ENCODE measurements around the gene SMARCAL1. TPM values are rescaled to one million over a fixed set of nuclear protein-coding genes. Genes with fewer than 3 reads are reported as not detected.

The SMARCAL1 gene
- total RNA-seq, 1 experiment from 2014 or later = 25.4 TPM

- CTCF ChIA-PET = no interaction called here
- Mint-ChIP-seq H3K36me3 (ENCODE audit: insufficient read depth, unreplicated experiment) (peaks cover 23% of the 10 kb centered on the region), H3K4me3 (ENCODE audit: low read depth, unreplicated experiment) (no peak overlapping the region)
Observed at GRCh38 chr2:216445501-216445900, 33.2 kb downstream of the SMARCAL1 start.

GRCh38 chr2:216446343-216446742, 34.1 kb downstream of the SMARCAL1 start:
- Mint-ChIP-seq H3K27me3 (ENCODE audit: unreplicated experiment) (no peaks in the 10 kb centered on the region), H3K4me3 (ENCODE audit: low read depth, unreplicated experiment) (no peak overlapping the region), H3K27ac (ENCODE audit: unreplicated experiment) (no peak overlapping the region), H3K36me3 (ENCODE audit: insufficient read depth, unreplicated experiment) (peaks cover 23% of the 10 kb centered on the region), H3K9me3 (ENCODE audit: low read depth, unreplicated experiment) (no peaks in the 10 kb centered on the region), H3K4me1 (ENCODE audit: low read depth, unreplicated experiment) (no peaks in the 10 kb centered on the region)
- no peak for TF ChIP-seq CTCF (IDR thresholded peaks at IDR 0.05; ENCODE audit: unreplicated experiment)
- CTCF ChIA-PET = no interaction called here
- DNase-seq = no peak
- intact Hi-C loops (cut with micrococcal nuclease; ENCODE audit: unreplicated experiment) = no loop called here
- BruUV-seq (replicated peaks) = no TSS peak

More at GRCh38 chr2:216445501-216445900, 33.2 kb downstream of the SMARCAL1 start:
- intact Hi-C loops (cut with micrococcal nuclease; ENCODE audit: unreplicated experiment) = no loop called here
- DNase-seq = no peak
- Mint-ChIP-seq H3K27me3 (ENCODE audit: unreplicated experiment) (no peaks in the 10 kb centered on the region), H3K9me3 (ENCODE audit: low read depth, unreplicated experiment) (no peaks in the 10 kb centered on the region), H3K4me1 (ENCODE audit: low read depth, unreplicated experiment) (no peaks in the 10 kb centered on the region), H3K27ac (ENCODE audit: unreplicated experiment) (no peak overlapping the region)
- TF ChIP-seq CTCF (IDR thresholded peaks at IDR 0.05; ENCODE audit: unreplicated experiment) = no peak
- BruUV-seq (replicated peaks) = no TSS peak

- Mint-ChIP-seq H3K27ac (ENCODE audit: unreplicated experiment) (no peak overlapping the region), H3K4me1 (ENCODE audit: low read depth, unreplicated experiment) (no peaks in the 10 kb centered on the region), H3K36me3 (ENCODE audit: insufficient read depth, unreplicated experiment) (peaks cover 23% of the 10 kb centered on the region), H3K4me3 (ENCODE audit: low read depth, unreplicated experiment) (no peak overlapping the region), H3K27me3 (ENCODE audit: unreplicated experiment) (no peaks in the 10 kb centered on the region), H3K9me3 (ENCODE audit: low read depth, unreplicated experiment) (no peaks in the 10 kb centered on the region)
- no peak for DNase-seq
- no TSS peak for BruUV-seq (replicated peaks)
- intact Hi-C loops (cut with micrococcal nuclease; ENCODE audit: unreplicated experiment) = no loop called here
- TF ChIP-seq CTCF (IDR thresholded peaks at IDR 0.05; ENCODE audit: unreplicated experiment) = no peak
- CTCF ChIA-PET = no interaction called here
Observed at GRCh38 chr2:216447293-216447692, 35.0 kb downstream of the SMARCAL1 start.

GRCh38 chr2:216448829-216449228, 36.5 kb downstream of the SMARCAL1 start:
- H3K27me3 Mint-ChIP-seq (ENCODE audit: unreplicated experiment) = no peaks in the 10 kb centered on the region
- no TSS peak for BruUV-seq (replicated peaks)
- no peak for TF ChIP-seq CTCF (IDR thresholded peaks at IDR 0.05; ENCODE audit: unreplicated experiment)
- H3K4me3 Mint-ChIP-seq (ENCODE audit: low read depth, unreplicated experiment) = no peak overlapping the region
- intact Hi-C loops (cut with micrococcal nuclease; ENCODE audit: unreplicated experiment) = no loop called here
- H3K36me3 Mint-ChIP-seq (ENCODE audit: insufficient read depth, unreplicated experiment) = peaks cover 23% of the 10 kb centered on the region
- CTCF ChIA-PET = no interaction called here
- H3K9me3 Mint-ChIP-seq (ENCODE audit: low read depth, unreplicated experiment) = no peaks in the 10 kb centered on the region
- H3K27ac Mint-ChIP-seq (ENCODE audit: unreplicated experiment) = no peak overlapping the region
- no peaks in the 10 kb centered on the region for H3K4me1 Mint-ChIP-seq (ENCODE audit: low read depth, unreplicated experiment)
- DNase-seq = no peak

Measured in Calu3 (cell line).